ENCODE data around the gene UROC1.

DNA sequence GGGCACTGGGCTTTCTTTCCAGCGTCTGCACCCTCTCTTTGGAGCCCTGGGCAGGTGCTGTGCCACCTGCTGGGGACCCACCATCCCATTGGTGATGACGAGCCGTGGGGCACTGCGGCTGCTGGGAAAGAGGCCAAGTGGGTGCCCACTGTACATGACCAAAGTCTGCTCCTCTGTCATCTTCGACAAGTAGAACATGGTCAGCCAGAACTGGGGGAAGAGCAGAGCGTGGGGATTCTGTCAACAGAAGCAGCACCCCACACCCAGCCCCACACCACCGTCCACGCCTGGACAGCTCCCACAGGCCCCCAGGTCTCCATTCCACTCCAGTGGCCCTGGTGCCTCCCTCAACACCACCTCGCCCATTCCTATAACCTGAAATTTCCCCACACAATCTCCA, 9.7 kb downstream of the UROC1 start:
- TF ChIP-seq, protein P1, sequence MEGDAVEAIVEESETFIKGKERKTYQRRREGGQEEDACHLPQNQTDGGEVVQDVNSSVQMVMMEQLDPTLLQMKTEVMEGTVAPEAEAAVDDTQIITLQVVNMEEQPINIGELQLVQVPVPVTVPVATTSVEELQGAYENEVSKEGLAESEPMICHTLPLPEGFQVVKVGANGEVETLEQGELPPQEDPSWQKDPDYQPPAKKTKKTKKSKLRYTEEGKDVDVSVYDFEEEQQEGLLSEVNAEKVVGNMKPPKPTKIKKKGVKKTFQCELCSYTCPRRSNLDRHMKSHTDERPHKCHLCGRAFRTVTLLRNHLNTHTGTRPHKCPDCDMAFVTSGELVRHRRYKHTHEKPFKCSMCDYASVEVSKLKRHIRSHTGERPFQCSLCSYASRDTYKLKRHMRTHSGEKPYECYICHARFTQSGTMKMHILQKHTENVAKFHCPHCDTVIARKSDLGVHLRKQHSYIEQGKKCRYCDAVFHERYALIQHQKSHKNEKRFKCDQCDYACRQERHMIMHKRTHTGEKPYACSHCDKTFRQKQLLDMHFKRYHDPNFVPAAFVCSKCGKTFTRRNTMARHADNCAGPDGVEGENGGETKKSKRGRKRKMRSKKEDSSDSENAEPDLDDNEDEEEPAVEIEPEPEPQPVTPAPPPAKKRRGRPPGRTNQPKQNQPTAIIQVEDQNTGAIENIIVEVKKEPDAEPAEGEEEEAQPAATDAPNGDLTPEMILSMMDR (conservative IDR thresholded peaks at IDR 0.05) = no peak
- TF ChIP-seq ZFX (IDR thresholded peaks at IDR 0.05) = no peak

All from C4-2B (cell line).